Lower leg skin (tissue), 4 donors: ENCODE data around the gene POLR2E. TPM values are rescaled to one million over a fixed set of nuclear protein-coding genes. Genes with fewer than 3 reads are reported as not detected.

Experiments used
- DNase-seq, 2 donors: peaks; one replicate each; pipeline ENCODE4 v3.0.0-alpha.2; 2019; ENCODE audit warnings: low spot score in 2 of 2
- H3K4me3 ChIP-seq: fragments of 200-600 bp; sonication (generic); 2 replicates; pipeline ENCODE4 v1.5.1; 2017; ENCODE audit warnings: mild to moderate bottlenecking, low read depth; ENCODE audit not compliant: poor library complexity, severe bottlenecking
- CTCF ChIP-seq, 3 donors: fragments of 450-650 bp; IDR thresholded peaks; one replicate each; pipeline ENCODE4 v1.5.1; 2016; ENCODE audit warnings: antibody characterized with exemption in 3 of 3, mild to moderate bottlenecking in 3 of 3, moderate library complexity in 2 of 3
- POLR2A ChIP-seq, 2 donors: fragments of 450-650 bp; IDR thresholded peaks; one replicate each; pipeline ENCODE4 v1.6.1; 2016 to 2017; ENCODE audit warnings: antibody characterized with exemption in 2 of 2, mild to moderate bottlenecking in 1 of 2, moderate library complexity in 1 of 2
- WGBS, 2 donors: methylation state at CpG; one replicate each; pipeline ENCODE4 v1.1.5; 2018; 5-methylcytosine and 5-hydroxymethylcytosine counted together
- intact Hi-C: fragments of 100-400 bp; cut with DNase I; formaldehyde crosslinking; loops from one replicate; pipeline ENCODE4 v1.15.0; 2023; ENCODE audit warnings: low total_unique reads
- total RNA-seq, 4 donors: library from RNA; depleted of rRNA; stranded (reverse); fragments of >200 nt; gene quantifications; one replicate each; pipeline ENCODE4 v1.1.0, GENCODE V29; 2016

POLR2E gene
- total RNA-seq, 4 donors from 2014 or later, result 93.3 to 198 (median 123) TPM

GRCh38 chr19:1085676-1086442, 9.3 kb downstream of the POLR2E start:
- intact Hi-C loops, result no loop called here
- TF ChIP-seq CTCF (IDR thresholded peaks at IDR 0.05) (no peak), POLR2A (IDR thresholded peaks at IDR 0.05) (no peak)
- H3K4me3 ChIP-seq, result no peak overlapping the region
- no peak for DNase-seq
- WGBS, 2 donors, result 70% methylated on average over 28 to 38 of the region's 38 CpGs

- intact Hi-C loops, result no loop called here
- 57 to 62% methylated on average over 8 of the region's 8 CpGs for WGBS, 2 donors
- no peak overlapping the region for H3K4me3 ChIP-seq
- TF ChIP-seq POLR2A (IDR thresholded peaks at IDR 0.05), result no peak
- no peak for TF ChIP-seq CTCF (IDR thresholded peaks at IDR 0.05)
- DNase-seq, result no peak
These were observed 10.0 kb downstream of the POLR2E start for GRCh38 chr19:1085053-1085658.

- TF ChIP-seq CTCF (IDR thresholded peaks at IDR 0.05) (no peak), POLR2A (IDR thresholded peaks at IDR 0.05) (no peak)
- no peak overlapping the region for H3K4me3 ChIP-seq
- DNase-seq, result no peak
- intact Hi-C loops, result no loop called here
- WGBS, 2 donors, result 78 to 83% methylated on average over 42 to 43 of the region's 43 CpGs
These were observed 10.9 kb downstream of the POLR2E start for GRCh38 chr19:1084024-1084868.

GRCh38 chr19:1082928-1083816, 12.0 kb downstream of the POLR2E start:
- 80 to 82% methylated on average over 24 to 38 of the region's 59 CpGs for WGBS, 2 donors
- DNase-seq, result no peak
- intact Hi-C loops, result no loop called here
- TF ChIP-seq CTCF (IDR thresholded peaks at IDR 0.05), result no peak
- no peak overlapping the region for H3K4me3 ChIP-seq
